ENCODE data around the gene CAST. TPM values are rescaled to one million over a fixed set of nuclear protein-coding genes. Genes with fewer than 3 reads are reported as not detected.

CAST gene
- total and polyA plus RNA-seq, 7 experiments from 2014 or later = 31.1 to 298 (median 114) TPM

DNA sequence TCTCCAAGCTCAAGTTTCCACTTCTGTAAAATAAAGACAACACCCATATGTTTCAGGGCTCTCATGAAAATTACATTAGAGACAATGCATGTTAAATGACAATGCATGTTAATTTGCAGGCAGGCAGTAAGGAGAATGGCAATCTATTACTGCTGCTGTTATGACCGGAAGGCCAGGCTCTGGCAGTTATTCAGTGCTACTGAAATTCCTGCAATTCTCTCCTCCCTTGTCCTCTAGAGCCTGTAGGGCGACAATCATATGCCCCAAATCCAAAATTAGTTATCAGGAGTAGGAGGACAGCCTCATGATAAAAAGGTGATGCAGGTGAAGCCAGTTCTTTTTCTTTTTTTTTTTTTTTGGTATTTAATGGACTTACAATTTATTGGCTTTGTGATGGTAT, 42.2 kb upstream of the CAST start:
- Mint-ChIP-seq H3K27ac (no peak overlapping the region), H3K36me3 (no peaks in the 10 kb centered on the region), H3K4me1 (peaks cover 0 to 1% (median 0%) of the 10 kb centered on the region in 7 donors), H3K9me3 (no peaks in the 10 kb centered on the region), H3K27me3 (peaks cover 0 to 17% (median 0%) of the 10 kb centered on the region in 5 donors), H3K4me3 (no peak overlapping the region)
- ChIA-PET CTCF (interaction anchor here (0.9 kb wide), 1 partner anchor 17 kb away, joined by 3 read pairs; no protein-coding TSS in a partner anchor), POLR2A (no interaction called here)
- Histone ChIP-seq H3K27ac (ENCODE audit: low read depth, low read length) (no peak overlapping the region), H3K36me3 (ENCODE audit: control insufficient read depth in 2 of 3, insufficient read depth in 3 of 3, low read length in 3 of 3) (no peaks in the 10 kb centered on the region), H3K4me3 (ENCODE audit: low read length) (no peak overlapping the region), H3K27me3 (ENCODE audit: control insufficient read depth in 2 of 2, insufficient read depth in 2 of 2, low read length in 2 of 2) (no peaks in the 10 kb centered on the region), H3K9me3 (ENCODE audit: control insufficient read depth in 2 of 3, low read length in 3 of 3) (no peaks in the 10 kb centered on the region), H3K4me1 (ENCODE audit: control insufficient read depth in 2 of 2, insufficient read depth in 2 of 2, low read length in 2 of 2) (no peaks in the 10 kb centered on the region)
- no peak for ATAC-seq
- no peak for DNase-seq
- intact Hi-C loops (cut with micrococcal nuclease) = no loop called here

GRCh38 chr5:96624596-96624995, 37.6 kb upstream of the CAST start:
- no peaks in the 10 kb centered on the region for H3K36me3 Mint-ChIP-seq

GRCh38 chr5:96625365-96625764, 36.8 kb upstream of the CAST start:
- intact Hi-C loops (cut with micrococcal nuclease) = no loop called here
- ATAC-seq (no peak), DNase-seq (no peak)
- peaks cover 0 to 13% (median 5%) of the 10 kb centered on the region in 7 donors for H3K4me1 Mint-ChIP-seq
- no peaks in the 10 kb centered on the region for H3K27me3 ChIP-seq (ENCODE audit: control insufficient read depth in 2 of 2, insufficient read depth in 2 of 2, low read length in 2 of 2)
- H3K4me3 ChIP-seq (ENCODE audit: low read length) = no peak overlapping the region
- H3K4me1 ChIP-seq (ENCODE audit: control insufficient read depth in 2 of 2, insufficient read depth in 2 of 2, low read length in 2 of 2) = no peaks in the 10 kb centered on the region
- no peak overlapping the region for H3K27ac ChIP-seq (ENCODE audit: low read depth, low read length)
- H3K36me3 ChIP-seq (ENCODE audit: control insufficient read depth in 2 of 3, insufficient read depth in 3 of 3, low read length in 3 of 3) = no peaks in the 10 kb centered on the region
- H3K27ac Mint-ChIP-seq = no peak overlapping the region
- no peaks in the 10 kb centered on the region for H3K9me3 ChIP-seq (ENCODE audit: control insufficient read depth in 2 of 3, low read length in 3 of 3)
- peaks cover 0 to 12% (median 0%) of the 10 kb centered on the region in 5 donors for H3K27me3 Mint-ChIP-seq
- ChIA-PET CTCF (no interaction called here), POLR2A (no interaction called here)
- H3K9me3 Mint-ChIP-seq = peaks cover 0 to 2% (median 0%) of the 10 kb centered on the region in 11 donors
- no peaks in the 10 kb centered on the region for H3K36me3 Mint-ChIP-seq
- H3K4me3 Mint-ChIP-seq = no peak overlapping the region

More at GRCh38 chr5:96624596-96624995, 37.6 kb upstream of the CAST start:
- Mint-ChIP-seq H3K27me3 (peaks cover 0 to 12% (median 0%) of the 10 kb centered on the region in 5 donors), H3K27ac (no peak overlapping the region), H3K9me3 (peaks cover 0 to 2% (median 0%) of the 10 kb centered on the region in 11 donors), H3K4me1 (peaks cover 0 to 13% (median 5%) of the 10 kb centered on the region in 7 donors), H3K4me3 (no peak overlapping the region)
- H3K27ac ChIP-seq (ENCODE audit: low read depth, low read length) = no peak overlapping the region
- no peak overlapping the region for H3K4me3 ChIP-seq (ENCODE audit: low read length)
- no peaks in the 10 kb centered on the region for H3K27me3 ChIP-seq (ENCODE audit: control insufficient read depth in 2 of 2, insufficient read depth in 2 of 2, low read length in 2 of 2)
- no peaks in the 10 kb centered on the region for H3K4me1 ChIP-seq (ENCODE audit: control insufficient read depth in 2 of 2, insufficient read depth in 2 of 2, low read length in 2 of 2)
- DNase-seq (no peak), ATAC-seq (no peak)
- no peaks in the 10 kb centered on the region for H3K9me3 ChIP-seq (ENCODE audit: control insufficient read depth in 2 of 3, low read length in 3 of 3)
- CTCF ChIA-PET = no interaction called here
- H3K36me3 ChIP-seq (ENCODE audit: control insufficient read depth in 2 of 3, insufficient read depth in 3 of 3, low read length in 3 of 3) = no peaks in the 10 kb centered on the region
- intact Hi-C loops (cut with micrococcal nuclease) = no loop called here
- POLR2A ChIA-PET = no interaction called here

DNA sequence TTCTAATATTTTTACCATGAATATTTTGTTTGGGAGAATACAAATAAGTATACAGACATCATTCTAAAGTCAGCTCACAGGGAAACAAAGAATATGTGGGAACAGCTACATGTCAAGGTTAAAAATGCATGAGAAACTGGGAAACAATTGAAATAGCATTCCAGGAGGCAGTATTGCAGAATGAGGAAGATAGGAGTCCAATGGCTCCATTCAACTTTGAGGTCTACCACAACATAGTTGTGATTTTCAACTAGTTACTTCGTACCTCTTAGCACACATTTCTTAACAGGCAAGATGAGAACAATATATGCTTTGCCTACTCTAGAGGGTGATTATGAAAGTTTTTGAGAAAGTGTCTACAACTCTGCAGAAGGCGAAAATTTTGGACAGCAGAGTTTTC, 35.2 kb upstream of the CAST start:
- Histone ChIP-seq H3K9me3 (ENCODE audit: control insufficient read depth in 2 of 3, low read length in 3 of 3) (no peaks in the 10 kb centered on the region), H3K27me3 (ENCODE audit: control insufficient read depth in 2 of 2, insufficient read depth in 2 of 2, low read length in 2 of 2) (no peaks in the 10 kb centered on the region), H3K36me3 (ENCODE audit: control insufficient read depth in 2 of 3, insufficient read depth in 3 of 3, low read length in 3 of 3) (no peaks in the 10 kb centered on the region), H3K4me1 (ENCODE audit: control insufficient read depth in 2 of 2, insufficient read depth in 2 of 2, low read length in 2 of 2) (no peaks in the 10 kb centered on the region), H3K4me3 (ENCODE audit: low read length) (no peak overlapping the region), H3K27ac (ENCODE audit: low read depth, low read length) (no peak overlapping the region)
- Mint-ChIP-seq H3K27me3 (peaks cover 0 to 6% (median 0%) of the 10 kb centered on the region in 5 donors), H3K36me3 (no peaks in the 10 kb centered on the region), H3K4me3 (no peak overlapping the region), H3K4me1 (peaks cover 0 to 13% (median 5%) of the 10 kb centered on the region in 7 donors), H3K9me3 (peaks cover 0 to 2% (median 0%) of the 10 kb centered on the region in 11 donors), H3K27ac (no peak overlapping the region)
- intact Hi-C loops (cut with micrococcal nuclease) = no loop called here
- CTCF ChIA-PET = no interaction called here
- DNase-seq (no peak), ATAC-seq (no peak)
- POLR2A ChIA-PET = interaction anchor here (0.6 kb wide), 1 partner anchor 137 kb away, joined by 5 read pairs; no protein-coding TSS in a partner anchor

GRCh38 chr5:96627792-96628398, 34.3 kb upstream of the CAST start:
- Mint-ChIP-seq H3K27me3 (peaks cover 0 to 6% (median 0%) of the 10 kb centered on the region in 5 donors), H3K4me3 (peak overlapping the region in 7 of 10 donors; percentile 19 to 70 (median 55)), H3K27ac (peak overlapping the region in 5 of 9 donors; percentile 34 to 75 (median 53)), H3K9me3 (peaks cover 0 to 2% (median 0%) of the 10 kb centered on the region in 11 donors), H3K4me1 (peaks cover 0 to 13% (median 5%) of the 10 kb centered on the region in 7 donors), H3K36me3 (no peaks in the 10 kb centered on the region)
- POLR2A ChIA-PET = no interaction called here
- intact Hi-C loops (cut with micrococcal nuclease) = no loop called here
- Histone ChIP-seq H3K27me3 (ENCODE audit: control insufficient read depth in 2 of 2, insufficient read depth in 2 of 2, low read length in 2 of 2) (no peaks in the 10 kb centered on the region), H3K4me1 (ENCODE audit: control insufficient read depth in 2 of 2, insufficient read depth in 2 of 2, low read length in 2 of 2) (no peaks in the 10 kb centered on the region), H3K9me3 (ENCODE audit: control insufficient read depth in 2 of 3, low read length in 3 of 3) (no peaks in the 10 kb centered on the region), H3K27ac (ENCODE audit: low read depth, low read length) (no peak overlapping the region), H3K36me3 (ENCODE audit: control insufficient read depth in 2 of 3, insufficient read depth in 3 of 3, low read length in 3 of 3) (no peaks in the 10 kb centered on the region), H3K4me3 (ENCODE audit: low read length) (peak overlapping the region; percentile 27)
- DNase-seq = peak in 2 of 9 donors; percentile 5 to 7
- no peak for ATAC-seq
- CTCF ChIA-PET = no interaction called here

DNA sequence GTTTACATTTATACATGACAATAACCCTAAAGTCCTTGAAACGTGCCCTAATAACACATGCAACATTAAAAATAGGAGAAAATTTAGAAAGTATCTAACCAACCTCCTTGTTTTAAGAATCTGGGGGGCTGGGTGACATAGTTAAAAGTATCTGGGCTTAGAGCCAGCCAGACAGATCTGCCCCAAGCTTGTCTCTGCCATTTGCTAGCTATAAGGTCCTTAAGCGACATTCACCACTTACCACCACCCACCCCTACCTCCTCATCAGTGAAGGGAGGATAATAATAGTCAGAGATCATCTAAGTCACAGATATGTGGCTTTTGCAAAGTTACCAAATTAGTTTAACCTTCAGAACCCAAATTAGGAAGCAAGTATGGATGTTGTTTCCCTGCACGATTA, 33.8 kb upstream of the CAST start:
- no peak overlapping the region for H3K4me3 Mint-ChIP-seq
- Histone ChIP-seq H3K27ac (ENCODE audit: low read depth, low read length) (no peak overlapping the region), H3K27me3 (ENCODE audit: control insufficient read depth in 2 of 2, insufficient read depth in 2 of 2, low read length in 2 of 2) (no peaks in the 10 kb centered on the region), H3K36me3 (ENCODE audit: control insufficient read depth in 2 of 3, insufficient read depth in 3 of 3, low read length in 3 of 3) (no peaks in the 10 kb centered on the region), H3K4me1 (ENCODE audit: control insufficient read depth in 2 of 2, insufficient read depth in 2 of 2, low read length in 2 of 2) (no peaks in the 10 kb centered on the region), H3K9me3 (ENCODE audit: control insufficient read depth in 2 of 3, low read length in 3 of 3) (no peaks in the 10 kb centered on the region), H3K4me3 (ENCODE audit: low read length) (no peak overlapping the region)
- peak overlapping the region in 1 of 9 donors; percentile 67 for H3K27ac Mint-ChIP-seq
- peaks cover 0 to 10% (median 0%) of the 10 kb centered on the region in 5 donors for H3K27me3 Mint-ChIP-seq
- intact Hi-C loops (cut with micrococcal nuclease) = no loop called here
- ATAC-seq (no peak), DNase-seq (no peak)
- H3K9me3 Mint-ChIP-seq = peaks cover 0 to 2% (median 0%) of the 10 kb centered on the region in 11 donors
- H3K36me3 Mint-ChIP-seq = no peaks in the 10 kb centered on the region
- ChIA-PET POLR2A (no interaction called here), CTCF (no interaction called here)
- peaks cover 0 to 13% (median 5%) of the 10 kb centered on the region in 7 donors for H3K4me1 Mint-ChIP-seq

GRCh38 chr5:96629774-96630173, 32.4 kb upstream of the CAST start:
- POLR2A ChIA-PET = no interaction called here
- no peaks in the 10 kb centered on the region for H3K36me3 ChIP-seq (ENCODE audit: control insufficient read depth in 2 of 3, insufficient read depth in 3 of 3, low read length in 3 of 3)

More at GRCh38 chr5:96629774-96630173, 32.4 kb upstream of the CAST start:
- Histone ChIP-seq H3K4me1 (ENCODE audit: control insufficient read depth in 2 of 2, insufficient read depth in 2 of 2, low read length in 2 of 2) (no peaks in the 10 kb centered on the region), H3K27ac (ENCODE audit: low read depth, low read length) (no peak overlapping the region), H3K27me3 (ENCODE audit: control insufficient read depth in 2 of 2, insufficient read depth in 2 of 2, low read length in 2 of 2) (peaks cover 0 to 5% of the 10 kb centered on the region in 2 donors), H3K4me3 (ENCODE audit: low read length) (no peak overlapping the region), H3K9me3 (ENCODE audit: control insufficient read depth in 2 of 3, low read length in 3 of 3) (no peaks in the 10 kb centered on the region)
- Mint-ChIP-seq H3K27me3 (peaks cover 0 to 19% (median 11%) of the 10 kb centered on the region in 5 donors), H3K9me3 (peaks cover 0 to 2% (median 0%) of the 10 kb centered on the region in 11 donors), H3K27ac (no peak overlapping the region), H3K4me1 (peaks cover 0 to 13% (median 5%) of the 10 kb centered on the region in 7 donors), H3K36me3 (no peaks in the 10 kb centered on the region), H3K4me3 (no peak overlapping the region)
- ATAC-seq (no peak), DNase-seq (no peak)
- CTCF ChIA-PET = interaction anchor here (0.9 kb wide), 1 partner anchor 15 kb away, joined by 3 read pairs; no protein-coding TSS in a partner anchor
- intact Hi-C loops (cut with micrococcal nuclease) = no loop called here
